ENCODE data around the gene TRIM2. TPM values are rescaled to one million over a fixed set of nuclear protein-coding genes. Genes with fewer than 3 reads are reported as not detected.

TRIM2 gene
- total RNA-seq, 1 donor from 2014 or later = 10.8 TPM

- ATAC-seq (no peak), DNase-seq (ENCODE audit: low spot score) (no peak)
These were observed 159.8 kb downstream of the TRIM2 start for GRCh38 chr4:153364061-153364460.

- no peak for ATAC-seq
- DNase-seq (ENCODE audit: low spot score) = no peak
These were observed 160.8 kb downstream of the TRIM2 start for GRCh38 chr4:153365003-153365402.

- ATAC-seq (no peak), DNase-seq (ENCODE audit: low spot score) (no peak)
These were observed 162.2 kb downstream of the TRIM2 start for GRCh38 chr4:153366486-153366885.

- DNase-seq (ENCODE audit: low spot score) = no peak
- ATAC-seq = no peak
These were observed 162.8 kb downstream of the TRIM2 start for GRCh38 chr4:153367092-153367491.

- ATAC-seq = no peak
- no peak for DNase-seq (ENCODE audit: low spot score)
These were observed 164.8 kb downstream of the TRIM2 start for GRCh38 chr4:153369021-153369420.

GRCh38 chr4:153371701-153372234 lies 167.5 kb downstream of the TRIM2 start:
- ATAC-seq (no peak), DNase-seq (ENCODE audit: low spot score) (no peak)

GRCh38 chr4:153372967-153373562 lies 168.8 kb downstream of the TRIM2 start:
- no peak for DNase-seq (ENCODE audit: low spot score)

GRCh38 chr4:153374442-153374841 lies 170.2 kb downstream of the TRIM2 start:
- DNase-seq (ENCODE audit: low spot score) (no peak), ATAC-seq (no peak)

More at GRCh38 chr4:153372967-153373562, 168.8 kb downstream of the TRIM2 start:
- no peak for ATAC-seq

- ATAC-seq (no peak), DNase-seq (ENCODE audit: low spot score) (no peak)
These were observed 171.1 kb downstream of the TRIM2 start for GRCh38 chr4:153375303-153375702.

GRCh38 chr4:153383131-153383530 lies 178.9 kb downstream of the TRIM2 start:
- DNase-seq (ENCODE audit: low spot score) (no peak), ATAC-seq (no peak)

GRCh38 chr4:153384160-153384559 lies 179.9 kb downstream of the TRIM2 start:
- DNase-seq (ENCODE audit: low spot score) (no peak), ATAC-seq (no peak)

GRCh38 chr4:153385784-153386183 lies 181.5 kb downstream of the TRIM2 start:
- ATAC-seq = peak; percentile 84

GRCh38 chr4:153387981-153388380 lies 183.7 kb downstream of the TRIM2 start:
- ATAC-seq = no peak

More at GRCh38 chr4:153385784-153386183, 181.5 kb downstream of the TRIM2 start:
- DNase-seq (ENCODE audit: low spot score) = no peak

More at GRCh38 chr4:153387981-153388380, 183.7 kb downstream of the TRIM2 start:
- DNase-seq (ENCODE audit: low spot score) = no peak

Other genes starting within 250 kb of the TRIM2 start
- not detected for gene MND1, start 140.2 kb downstream of the TRIM2 start, total RNA-seq

Measured in left lobe of liver (tissue), 2 donors.